Measurements from ENCODE around the gene DNAAF2.
A peak's percentile ranks its signal among the peaks of the same experiment; 100 is the strongest.

The DNAAF2 gene

GRCh38 chr14:49598485-49599300 is 36.4 kb downstream of the DNAAF2 start, which contains the start of gene LRR1:
LRR1 (plus strand) TSS chr14:49598940; CDS start chr14:49599021, 81 bp downstream.
- DNase-seq (ENCODE audit: extremely low read depth, low read depth): no peak
- no peak for TF ChIP-seq CTCF (IDR thresholded peaks at IDR 0.05; ENCODE audit: low read depth, low read length)

- no peak for TF ChIP-seq CTCF (IDR thresholded peaks at IDR 0.05; ENCODE audit: low read depth, low read length)
- no peak for DNase-seq (ENCODE audit: extremely low read depth, low read depth)
These were observed 36.9 kb downstream of the DNAAF2 start for GRCh38 chr14:49598189-49598484.

GRCh38 chr14:49594347-49595091 is 40.5 kb downstream of the DNAAF2 start:
- DNase-seq (ENCODE audit: extremely low read depth, low read depth): no peak
- no peak for TF ChIP-seq CTCF (IDR thresholded peaks at IDR 0.05; ENCODE audit: low read depth, low read length)

GRCh38 chr14:49593016-49593415 is 42.0 kb downstream of the DNAAF2 start:
- no peak for TF ChIP-seq CTCF (IDR thresholded peaks at IDR 0.05; ENCODE audit: low read depth, low read length)
- DNase-seq (ENCODE audit: extremely low read depth, low read depth): no peak

- DNase-seq (ENCODE audit: extremely low read depth, low read depth): no peak
- no peak for TF ChIP-seq CTCF (IDR thresholded peaks at IDR 0.05; ENCODE audit: low read depth, low read length)
These were observed 45.7 kb downstream of the DNAAF2 start for GRCh38 chr14:49589387-49589786.

GRCh38 chr14:49586673-49587460 is 48.2 kb downstream of the DNAAF2 start:
- peak; percentile 65 for TF ChIP-seq CTCF (IDR thresholded peaks at IDR 0.05; ENCODE audit: low read depth, low read length)
- DNase-seq (ENCODE audit: extremely low read depth, low read depth): peak; percentile 27
